Esophagus squamous epithelium (tissue), 5 donors: Measurements from ENCODE around the gene ALOX15B. TPM values are rescaled to one million over a fixed set of nuclear protein-coding genes. Genes with fewer than 3 reads are reported as not detected.
"Not testable (repeated sequence)": the region's sequence is repeated elsewhere in the genome, so short reads cannot be mapped to it uniquely, and the experiment has no call there.

Source experiments
- DNase-seq: peaks from one replicate; lab custom pipeline; 2025; lab: John Stamatoyannopoulos, UW
- H3K27ac ChIP-seq, 4 donors: fragments of 200-600 bp; sonication (generic); one replicate each; pipeline ENCODE4 v1.5.1; 2016 to 2019; ENCODE audit warnings: mild to moderate bottlenecking in 1 of 4
- H3K27me3 ChIP-seq, 4 donors: fragments of 200-600 bp; sonication (generic); 1 replicate in 3 of 4; 2 replicates in 1 of 4; pipeline versions ENCODE4 v1.5.1 to v1.6.0; 2017 to 2021; ENCODE audit warnings: antibody characterized with exemption in 1 of 4
- H3K36me3 ChIP-seq, 3 donors: fragments of 200-600 bp; sonication (generic); one replicate each; pipeline ENCODE4 v1.5.1; 2016 to 2019
- H3K4me1 ChIP-seq, 3 donors: fragments of 200-600 bp; sonication (generic); one replicate each; pipeline ENCODE4 v1.5.1; 2017 to 2019
- H3K4me3 ChIP-seq, 4 donors: fragments of 200-600 bp; sonication (generic); 1 replicate in 3 of 4; 2 replicates in 1 of 4; pipeline ENCODE4 v1.5.1; 2016 to 2019; ENCODE audit warnings: mild to moderate bottlenecking in 2 of 4, moderate library complexity in 1 of 4
- H3K9me3 ChIP-seq, 3 donors: fragments of 200-600 bp; sonication (generic); one replicate each; pipeline ENCODE4 v1.5.1; 2016 to 2019
- CTCF ChIP-seq, 6 experiments: fragments of 450-650 bp in 4 of 6; fragments of 200-600 bp in 2 of 6; sonication (generic) in 2 of 6; IDR thresholded peaks; one replicate each; pipeline ENCODE4 v1.5.1; 2016 to 2019; ENCODE audit warnings: antibody characterized with exemption in 6 of 6, mild to moderate bottlenecking in 4 of 6, moderate library complexity in 4 of 6
- POLR2A ChIP-seq, 4 donors: fragments of 450-650 bp; IDR thresholded peaks; one replicate each; pipeline ENCODE4 v1.6.1; 2017; ENCODE audit warnings: antibody characterized with exemption in 4 of 4, mild to moderate bottlenecking in 4 of 4, moderate library complexity in 3 of 4
- WGBS, 2 donors: methylation state at CpG; one replicate each; pipeline ENCODE4 v1.1.5; 2018; 5-methylcytosine and 5-hydroxymethylcytosine counted together
- intact Hi-C: fragments of 100-400 bp; cut with DNase I; formaldehyde crosslinking; loops from one replicate; pipeline ENCODE4 v1.15.0; 2022
- total RNA-seq, 4 donors: library from RNA; depleted of rRNA; stranded (reverse); fragments of >200 nt; gene quantifications; one replicate each; pipeline ENCODE4 v1.1.0, GENCODE V29; 2016
- donor health status: DM: yes; HTN: yes; CAD: no.

ALOX15B gene
- total RNA-seq, 4 donors from 2014 or later: 24.0 to 104 (median 50.5) TPM

DNA sequence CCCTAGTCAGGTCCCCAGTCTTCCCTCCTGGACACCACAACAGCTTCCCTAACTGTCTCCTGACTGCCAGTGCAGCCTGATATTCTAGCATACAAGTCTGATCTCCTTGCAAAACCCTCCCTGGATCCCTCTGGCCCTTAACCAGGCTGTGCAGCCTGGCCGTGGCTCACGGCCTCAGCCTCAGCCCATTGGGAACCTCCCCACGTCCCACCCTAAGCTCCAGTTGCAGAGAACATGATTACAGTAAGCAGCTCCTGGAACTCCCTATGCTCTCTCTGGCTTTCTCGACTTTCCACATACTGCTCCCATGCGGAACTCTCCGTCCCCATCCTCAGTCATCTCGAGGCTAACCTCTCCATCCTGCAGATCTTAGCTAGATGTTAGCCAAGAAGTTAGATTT, 35.7 kb downstream of the ALOX15B start:
- Histone ChIP-seq H3K9me3 (no peaks in the 10 kb centered on the region), H3K4me1 (peaks cover 21 to 34% (median 23%) of the 10 kb centered on the region in 3 donors), H3K27ac (no peak overlapping the region), H3K27me3 (peaks cover 0 to 95% (median 18%) of the 10 kb centered on the region in 4 donors), H3K36me3 (no peaks in the 10 kb centered on the region), H3K4me3 (no peak overlapping the region)
- no peak for DNase-seq
- WGBS, 2 donors: 60 to 63% methylated on average over 7 of the region's 7 CpGs
- TF ChIP-seq CTCF (IDR thresholded peaks at IDR 0.05) (no peak), POLR2A (IDR thresholded peaks at IDR 0.05) (no peak)
- intact Hi-C loops: no loop called here

- H3K36me3 ChIP-seq: no peaks in the 10 kb centered on the region
- intact Hi-C loops: loop anchor here (5.0 kb wide), 1 partner anchor 37 kb away; no protein-coding TSS in a partner anchor
- TF ChIP-seq CTCF (IDR thresholded peaks at IDR 0.05) (no peak), POLR2A (IDR thresholded peaks at IDR 0.05) (no peak)
- H3K27ac ChIP-seq: no peak overlapping the region
- WGBS, 2 donors: 86 to 90% methylated on average over 3 of the region's 3 CpGs
- H3K9me3 ChIP-seq: no peaks in the 10 kb centered on the region
- H3K4me1 ChIP-seq: peaks cover 23 to 34% (median 24%) of the 10 kb centered on the region in 3 donors
- H3K27me3 ChIP-seq: peaks cover 0 to 98% (median 18%) of the 10 kb centered on the region in 4 donors
- H3K4me3 ChIP-seq: no peak overlapping the region
- DNase-seq: no peak
Observed at GRCh38 chr17:8075081-8075480, 36.2 kb downstream of the ALOX15B start.

GRCh38 chr17:8075574-8076342, 36.9 kb downstream of the ALOX15B start:
- TF ChIP-seq POLR2A (IDR thresholded peaks at IDR 0.05) (no peak), CTCF (IDR thresholded peaks at IDR 0.05) (no peak)
- Histone ChIP-seq H3K4me3 (no peak overlapping the region), H3K9me3 (no peaks in the 10 kb centered on the region), H3K36me3 (no peaks in the 10 kb centered on the region), H3K27me3 (peaks cover 0 to 98% (median 18%) of the 10 kb centered on the region in 4 donors), H3K4me1 (peaks cover 23 to 40% (median 29%) of the 10 kb centered on the region in 3 donors), H3K27ac (no peak overlapping the region)
- DNase-seq: no peak
- intact Hi-C loops: loop anchor here (5.0 kb wide), 1 partner anchor 37 kb away; no protein-coding TSS in a partner anchor
- 89 to 96% methylated on average over 9 to 10 of the region's 14 CpGs for WGBS, 2 donors

DNA sequence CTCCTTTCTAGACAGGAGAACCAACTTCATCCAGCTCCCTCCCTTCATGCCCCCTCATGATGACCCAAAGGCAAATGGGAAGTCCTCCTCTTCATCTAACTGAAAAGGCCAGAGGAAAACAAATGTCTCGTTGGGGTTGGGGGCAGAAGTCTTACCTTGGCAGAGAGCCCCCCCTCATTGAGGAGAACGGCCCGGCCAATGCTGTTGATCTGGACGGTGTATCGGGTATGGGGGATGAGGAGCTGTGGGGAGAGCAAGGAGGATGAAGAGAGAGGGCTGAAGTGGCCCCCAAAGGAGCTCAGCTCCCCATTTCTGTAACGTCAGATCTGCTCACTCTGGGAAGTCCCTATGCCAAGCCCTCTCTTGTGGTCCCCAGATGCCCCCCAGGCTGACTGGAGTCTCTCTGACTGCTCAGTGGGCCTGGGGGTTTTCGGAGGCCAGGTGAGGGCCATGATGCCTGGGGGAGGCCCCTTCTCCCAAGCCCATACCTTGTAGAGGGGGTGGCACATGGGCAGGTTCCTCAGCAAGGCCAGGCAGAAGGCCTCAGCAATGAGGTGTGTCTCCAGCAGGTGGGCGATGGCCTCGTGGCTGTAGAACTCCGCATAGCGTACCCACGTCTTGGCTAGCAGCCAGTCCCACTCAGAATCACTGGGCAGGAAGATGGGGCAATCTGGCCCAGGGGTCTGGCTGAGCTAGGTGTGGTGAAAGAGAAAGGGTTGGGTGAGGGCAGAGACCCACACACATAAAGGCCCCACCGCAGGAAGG, 37.8 kb downstream of the ALOX15B start:
- no peak for TF ChIP-seq POLR2A (IDR thresholded peaks at IDR 0.05)
- TF ChIP-seq CTCF (IDR thresholded peaks at IDR 0.05): no peak
- H3K27me3 ChIP-seq: peaks cover 0 to 98% (median 18%) of the 10 kb centered on the region in 4 donors
- 77 to 90% methylated on average over 5 to 7 of the region's 13 CpGs for WGBS, 2 donors
- no peaks in the 10 kb centered on the region for H3K9me3 ChIP-seq
- no peak overlapping the region for H3K4me3 ChIP-seq
- intact Hi-C loops: loop anchor here (5.0 kb wide), 1 partner anchor 36 kb away; no protein-coding TSS in a partner anchor
- no peak overlapping the region for H3K27ac ChIP-seq
- H3K36me3 ChIP-seq: no peaks in the 10 kb centered on the region
- peaks cover 23 to 45% (median 32%) of the 10 kb centered on the region in 3 donors for H3K4me1 ChIP-seq
- DNase-seq: no peak

GRCh38 chr17:8077939-8078338, 39.1 kb downstream of the ALOX15B start:
- DNase-seq, H3K9me3 ChIP-seq, H3K27ac ChIP-seq, H3K36me3 ChIP-seq, H3K4me3 ChIP-seq: not testable (repeated sequence)
- H3K27me3 ChIP-seq: peaks cover 0 to 98% (median 7%) of the 10 kb centered on the region in 4 donors
- WGBS, 2 donors: 86 to 87% methylated on average over 4 to 5 of the region's 5 CpGs
- intact Hi-C loops: loop anchor here (5.0 kb wide), 1 partner anchor 34 kb away; no protein-coding TSS in a partner anchor
- H3K4me1 ChIP-seq: peaks cover 16 to 36% (median 23%) of the 10 kb centered on the region in 3 donors
